Measurements from ENCODE around the gene SLC16A2.

SLC16A2 gene

DNA sequence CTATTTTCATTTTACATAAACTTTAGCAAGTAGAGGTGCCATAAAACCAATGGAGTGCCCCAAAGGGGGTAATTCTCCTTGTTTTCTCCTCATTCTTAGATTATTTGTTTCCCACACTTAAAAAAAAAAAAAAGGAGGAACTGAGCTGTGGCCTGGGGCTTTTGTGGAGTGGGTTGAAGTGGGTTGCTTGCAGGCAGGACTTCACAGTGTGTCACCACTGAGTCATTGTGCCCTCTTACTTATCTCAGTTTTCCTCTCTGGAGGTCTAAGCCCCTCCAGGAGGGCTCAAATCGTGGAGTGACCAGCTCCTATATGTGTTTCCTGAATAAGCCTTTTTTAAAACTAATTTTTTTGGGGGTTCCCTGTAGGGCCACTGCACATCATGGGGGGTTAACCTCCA is 69.0 kb downstream of the SLC16A2 start:
- TF ChIP-seq ZFX (IDR thresholded peaks at IDR 0.05) = no peak
- TF ChIP-seq, protein P1, sequence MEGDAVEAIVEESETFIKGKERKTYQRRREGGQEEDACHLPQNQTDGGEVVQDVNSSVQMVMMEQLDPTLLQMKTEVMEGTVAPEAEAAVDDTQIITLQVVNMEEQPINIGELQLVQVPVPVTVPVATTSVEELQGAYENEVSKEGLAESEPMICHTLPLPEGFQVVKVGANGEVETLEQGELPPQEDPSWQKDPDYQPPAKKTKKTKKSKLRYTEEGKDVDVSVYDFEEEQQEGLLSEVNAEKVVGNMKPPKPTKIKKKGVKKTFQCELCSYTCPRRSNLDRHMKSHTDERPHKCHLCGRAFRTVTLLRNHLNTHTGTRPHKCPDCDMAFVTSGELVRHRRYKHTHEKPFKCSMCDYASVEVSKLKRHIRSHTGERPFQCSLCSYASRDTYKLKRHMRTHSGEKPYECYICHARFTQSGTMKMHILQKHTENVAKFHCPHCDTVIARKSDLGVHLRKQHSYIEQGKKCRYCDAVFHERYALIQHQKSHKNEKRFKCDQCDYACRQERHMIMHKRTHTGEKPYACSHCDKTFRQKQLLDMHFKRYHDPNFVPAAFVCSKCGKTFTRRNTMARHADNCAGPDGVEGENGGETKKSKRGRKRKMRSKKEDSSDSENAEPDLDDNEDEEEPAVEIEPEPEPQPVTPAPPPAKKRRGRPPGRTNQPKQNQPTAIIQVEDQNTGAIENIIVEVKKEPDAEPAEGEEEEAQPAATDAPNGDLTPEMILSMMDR (conservative IDR thresholded peaks at IDR 0.05) = no peak
- no peak overlapping the region for H3K27ac ChIP-seq

DNA sequence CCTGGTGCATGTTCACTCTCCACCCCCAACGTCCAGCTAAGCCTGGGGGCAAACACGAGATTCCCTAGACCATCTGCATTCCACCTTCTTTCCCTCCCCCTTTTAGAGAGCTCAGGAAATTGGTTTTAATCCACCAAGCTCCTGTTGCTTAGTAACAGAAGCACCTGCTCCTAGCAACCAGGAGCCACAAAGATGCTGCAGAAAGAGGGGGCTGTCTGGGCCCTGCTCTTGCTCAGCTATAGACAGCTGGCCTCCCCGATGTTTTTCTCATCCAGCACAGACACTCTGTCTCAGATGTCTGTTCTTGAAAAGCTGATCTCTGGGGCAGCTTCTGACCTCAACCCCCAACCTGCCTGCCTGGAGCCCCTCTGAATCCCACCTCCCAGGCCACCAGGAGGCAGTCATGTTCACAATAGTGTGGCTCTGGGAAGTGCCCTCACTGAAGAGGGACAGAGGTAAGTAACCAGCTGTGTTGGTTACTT is 71.5 kb downstream of the SLC16A2 start:
- H3K27ac ChIP-seq = no peak overlapping the region
- no peak for TF ChIP-seq ZFX (IDR thresholded peaks at IDR 0.05)
- TF ChIP-seq, protein P1 (conservative IDR thresholded peaks at IDR 0.05) = no peak

DNA sequence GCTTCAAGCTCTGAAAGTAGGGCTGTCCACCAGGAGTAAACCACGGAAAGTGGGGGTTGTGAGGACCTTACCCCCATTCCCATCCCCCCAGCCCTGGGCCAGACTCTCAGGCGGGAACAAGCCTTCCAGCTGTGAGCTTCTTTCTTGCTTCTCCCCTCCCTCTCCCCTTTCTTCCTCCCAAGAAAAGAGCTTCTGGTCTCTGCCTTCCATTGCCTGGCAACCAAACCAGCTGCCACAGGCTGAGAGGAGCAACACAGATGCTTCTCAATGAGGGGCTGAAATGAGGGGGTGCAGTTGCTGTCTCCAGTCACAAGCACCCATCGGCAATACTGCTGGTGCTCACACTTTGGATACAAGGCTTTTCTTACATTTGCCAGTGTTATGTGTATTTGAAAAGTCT is 72.5 kb downstream of the SLC16A2 start:
- H3K27ac ChIP-seq = no peak overlapping the region
- no peak for TF ChIP-seq ZFX (IDR thresholded peaks at IDR 0.05)

DNA sequence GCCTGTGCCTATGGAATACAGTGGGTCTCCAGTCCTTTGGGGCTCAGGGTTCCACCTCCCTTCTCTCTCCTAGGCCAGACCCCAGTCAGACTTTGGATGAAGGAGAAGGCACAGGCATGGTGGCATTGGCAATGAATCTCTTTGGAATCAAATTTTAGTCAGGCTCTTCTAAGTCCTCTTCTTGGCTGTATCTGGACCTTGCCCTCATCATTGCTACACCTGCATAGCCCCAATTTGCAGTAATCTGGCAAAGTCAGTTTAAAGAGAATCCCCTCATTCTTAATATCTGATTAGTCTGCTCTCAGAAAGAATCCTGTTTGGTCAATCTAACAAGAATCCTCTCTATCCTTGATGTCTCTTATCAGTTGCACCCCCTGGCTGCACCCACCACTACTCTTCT is 77.6 kb downstream of the SLC16A2 start:
- TF ChIP-seq, protein P1 (conservative IDR thresholded peaks at IDR 0.05) = no peak
- TF ChIP-seq ZFX (IDR thresholded peaks at IDR 0.05) = no peak
- H3K27ac ChIP-seq = no peak overlapping the region

DNA sequence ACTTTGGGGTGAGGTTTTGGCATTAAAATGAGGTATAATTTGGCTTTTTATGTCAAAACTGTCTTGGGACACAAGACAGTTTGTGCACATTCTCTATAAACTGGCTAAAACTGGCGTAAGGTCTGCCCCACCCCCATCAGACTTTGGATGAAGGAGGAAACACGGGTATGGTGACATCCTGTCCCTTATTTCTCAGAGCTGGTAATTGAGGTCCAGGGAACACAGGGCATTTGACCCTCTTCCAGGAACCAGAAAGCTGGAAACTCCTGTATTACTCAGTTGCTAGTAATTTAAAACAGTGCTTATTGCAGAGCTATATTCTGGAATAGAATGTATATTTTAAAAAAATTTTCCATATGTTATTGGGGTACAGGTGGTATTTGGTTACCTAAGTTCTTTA is 78.8 kb downstream of the SLC16A2 start:
- H3K27ac ChIP-seq = no peak overlapping the region
- TF ChIP-seq ZFX (IDR thresholded peaks at IDR 0.05) = no peak
- TF ChIP-seq, protein P1 (conservative IDR thresholded peaks at IDR 0.05) = no peak

DNA sequence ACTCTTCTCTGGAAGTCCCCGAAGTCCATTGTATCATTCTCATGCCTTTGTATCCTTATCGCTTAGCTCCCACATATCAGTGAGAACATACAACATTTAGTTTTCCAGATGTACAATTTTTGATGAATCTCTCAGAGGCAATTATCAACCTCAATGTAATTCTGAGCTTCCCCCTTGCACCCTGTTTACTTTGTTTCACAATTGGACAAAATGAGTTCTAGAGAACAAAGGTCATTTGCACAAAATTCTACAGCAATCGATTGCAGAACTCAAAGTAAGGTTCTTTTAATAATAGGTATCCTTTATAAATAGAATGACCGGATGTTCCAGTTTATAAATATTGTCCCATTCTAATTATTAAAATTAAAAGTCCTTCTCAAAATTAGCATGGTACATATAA is 79.3 kb downstream of the SLC16A2 start:
- H3K27ac ChIP-seq = no peak overlapping the region
- TF ChIP-seq ZFX (IDR thresholded peaks at IDR 0.05) = no peak
- TF ChIP-seq, protein P1 (conservative IDR thresholded peaks at IDR 0.05) = no peak

DNA sequence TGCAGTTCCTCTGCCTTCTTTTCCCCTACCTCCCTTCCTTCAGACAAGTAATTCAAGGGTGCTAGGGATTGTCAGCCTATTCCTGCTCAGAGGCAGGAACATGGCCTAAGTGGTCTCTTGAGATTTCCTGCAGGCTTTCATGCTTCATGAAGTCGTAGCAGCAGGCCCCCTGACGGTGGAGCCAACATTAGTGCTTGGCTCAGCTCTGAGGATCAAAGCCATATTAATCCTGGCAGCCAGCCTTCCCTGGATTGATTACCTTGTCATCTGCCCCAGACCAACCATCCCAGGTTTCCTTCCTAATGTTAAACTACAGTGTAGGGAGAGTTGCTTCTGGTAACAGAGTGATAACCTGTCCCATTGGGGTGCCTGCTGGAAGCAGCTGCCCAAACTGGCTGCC is 84.1 kb downstream of the SLC16A2 start:
- TF ChIP-seq ZFX (IDR thresholded peaks at IDR 0.05) = no peak
- TF ChIP-seq, protein P1 (conservative IDR thresholded peaks at IDR 0.05) = no peak
- no peak overlapping the region for H3K27ac ChIP-seq

DNA sequence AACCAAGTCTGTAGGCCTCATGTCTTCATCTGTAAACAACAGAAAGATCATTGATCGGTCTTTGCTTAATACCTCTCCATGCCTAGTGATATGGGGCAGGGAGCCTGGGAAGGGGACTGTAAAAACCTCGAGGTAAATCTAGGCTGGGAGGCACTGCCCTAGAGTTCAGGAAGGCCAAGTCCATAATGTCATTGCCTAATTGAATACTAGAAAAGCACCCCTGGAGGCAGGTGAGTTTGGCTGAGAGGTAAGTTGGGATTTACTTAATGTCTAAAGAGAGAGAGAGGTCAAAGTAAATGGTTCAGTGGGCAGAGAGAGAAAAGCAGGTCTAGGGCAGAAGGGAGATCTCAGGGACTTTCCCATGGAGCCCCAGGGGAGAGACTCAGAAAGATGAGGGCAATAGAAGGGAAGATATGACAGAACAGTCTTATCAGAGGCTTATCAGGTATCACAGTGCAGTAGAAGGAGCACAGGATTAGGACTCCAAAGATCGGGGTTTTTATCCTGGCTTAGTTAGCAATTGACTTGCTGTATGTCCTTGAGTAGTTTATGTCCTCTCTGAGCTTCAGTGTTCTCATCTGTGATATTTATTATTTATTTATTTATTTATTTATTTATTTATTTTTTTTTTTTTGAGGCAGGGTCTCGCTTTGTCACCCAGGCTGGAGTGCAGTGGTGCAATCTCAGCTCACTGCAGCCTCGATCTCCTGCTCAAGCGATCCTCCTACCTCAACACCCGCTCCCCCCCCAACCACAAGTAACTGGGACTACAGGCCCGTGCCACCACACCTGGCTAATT is 85.2 kb downstream of the SLC16A2 start:
- H3K27ac ChIP-seq = no peak overlapping the region
- no peak for TF ChIP-seq ZFX (IDR thresholded peaks at IDR 0.05)
- TF ChIP-seq, protein P1 (conservative IDR thresholded peaks at IDR 0.05) = no peak

Measured in C4-2B (cell line).